Measurements from ENCODE around the gene TAF3. TPM values are rescaled to one million over a fixed set of nuclear protein-coding genes. Genes with fewer than 3 reads are reported as not detected.

TAF3 gene
- total RNA-seq, 1 donor from 2014 or later: 8.5 TPM

DNA sequence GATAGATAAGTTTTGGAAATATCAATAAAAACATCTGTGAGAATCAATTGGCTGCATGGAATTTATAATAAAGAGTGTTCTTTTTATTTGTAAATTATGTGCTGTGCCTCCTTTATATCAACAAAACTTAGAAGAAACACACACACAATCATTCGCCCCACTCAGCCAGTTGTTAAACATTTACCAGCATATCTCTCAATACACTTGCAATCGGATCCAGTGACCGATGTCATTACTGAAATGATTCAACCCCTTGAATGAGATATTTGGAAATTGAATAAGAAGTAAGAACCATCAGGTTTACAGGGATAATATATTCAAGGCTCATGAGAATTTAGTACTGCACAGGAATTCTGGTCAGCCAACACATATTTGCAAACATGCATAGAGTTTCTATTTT, 35.6 kb downstream of the TAF3 start:
- intact Hi-C loops (cut with DNase I): no loop called here
- no peaks in the 10 kb centered on the region for H3K9me3 ChIP-seq
- H3K27ac ChIP-seq: no peak overlapping the region
- no peak overlapping the region for H3K4me3 ChIP-seq
- TF ChIP-seq, protein P1, sequence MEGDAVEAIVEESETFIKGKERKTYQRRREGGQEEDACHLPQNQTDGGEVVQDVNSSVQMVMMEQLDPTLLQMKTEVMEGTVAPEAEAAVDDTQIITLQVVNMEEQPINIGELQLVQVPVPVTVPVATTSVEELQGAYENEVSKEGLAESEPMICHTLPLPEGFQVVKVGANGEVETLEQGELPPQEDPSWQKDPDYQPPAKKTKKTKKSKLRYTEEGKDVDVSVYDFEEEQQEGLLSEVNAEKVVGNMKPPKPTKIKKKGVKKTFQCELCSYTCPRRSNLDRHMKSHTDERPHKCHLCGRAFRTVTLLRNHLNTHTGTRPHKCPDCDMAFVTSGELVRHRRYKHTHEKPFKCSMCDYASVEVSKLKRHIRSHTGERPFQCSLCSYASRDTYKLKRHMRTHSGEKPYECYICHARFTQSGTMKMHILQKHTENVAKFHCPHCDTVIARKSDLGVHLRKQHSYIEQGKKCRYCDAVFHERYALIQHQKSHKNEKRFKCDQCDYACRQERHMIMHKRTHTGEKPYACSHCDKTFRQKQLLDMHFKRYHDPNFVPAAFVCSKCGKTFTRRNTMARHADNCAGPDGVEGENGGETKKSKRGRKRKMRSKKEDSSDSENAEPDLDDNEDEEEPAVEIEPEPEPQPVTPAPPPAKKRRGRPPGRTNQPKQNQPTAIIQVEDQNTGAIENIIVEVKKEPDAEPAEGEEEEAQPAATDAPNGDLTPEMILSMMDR (IDR thresholded peaks at IDR 0.05): no peak
- no peaks in the 10 kb centered on the region for H3K36me3 ChIP-seq
- H3K27me3 ChIP-seq: no peaks in the 10 kb centered on the region
- H3K4me1 ChIP-seq: no peaks in the 10 kb centered on the region
- DNase-seq (ENCODE audit: low spot score in 2 of 2): no peak

DNA sequence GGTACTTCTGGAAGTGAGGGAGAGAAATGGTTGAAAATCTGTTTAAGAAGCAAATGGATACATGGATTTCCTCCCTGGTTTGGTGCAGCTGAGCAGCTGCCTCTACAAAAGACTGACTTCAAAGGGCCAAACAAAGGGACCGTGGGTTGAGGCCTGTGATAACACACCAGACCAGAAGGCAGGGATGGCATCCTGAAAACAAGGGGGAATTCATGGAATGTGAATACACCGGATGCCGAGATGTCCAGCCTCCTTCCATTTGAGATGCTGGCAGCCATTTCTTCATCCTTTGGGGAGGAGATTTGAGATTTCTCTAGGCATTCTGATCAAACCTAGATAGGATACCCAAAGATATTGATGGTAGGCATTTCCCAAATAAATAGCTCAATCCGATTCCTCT, 36.9 kb downstream of the TAF3 start:
- no peak for DNase-seq (ENCODE audit: low spot score in 2 of 2)
- no peaks in the 10 kb centered on the region for H3K27me3 ChIP-seq
- TF ChIP-seq, protein P1 (IDR thresholded peaks at IDR 0.05): no peak
- H3K9me3 ChIP-seq: no peaks in the 10 kb centered on the region
- H3K4me1 ChIP-seq: no peaks in the 10 kb centered on the region
- no peak overlapping the region for H3K4me3 ChIP-seq
- intact Hi-C loops (cut with DNase I): no loop called here
- H3K36me3 ChIP-seq: no peaks in the 10 kb centered on the region
- no peak overlapping the region for H3K27ac ChIP-seq

DNA sequence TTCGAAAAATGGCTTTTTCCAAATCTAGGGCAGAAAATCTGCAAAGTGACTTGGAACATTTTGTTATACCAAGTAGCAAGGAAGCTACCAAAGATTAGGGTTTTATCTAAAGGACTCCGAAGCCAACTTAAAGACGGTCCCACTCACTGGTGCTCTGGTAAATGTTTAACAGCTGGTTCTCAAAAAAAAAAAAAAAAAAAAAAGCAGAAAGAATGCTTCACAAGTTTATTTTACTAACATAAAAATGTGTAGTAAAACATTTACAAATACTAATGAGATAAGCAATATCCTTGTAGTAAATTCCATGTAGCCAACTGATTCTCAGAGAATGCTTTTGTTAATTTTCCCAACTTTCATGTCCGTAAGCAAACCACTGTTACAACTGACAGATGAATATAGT, 38.4 kb downstream of the TAF3 start:
- no peak for DNase-seq (ENCODE audit: low spot score in 2 of 2)
- H3K9me3 ChIP-seq: peaks cover 10 to 11% of the 10 kb centered on the region in 2 donors
- no peaks in the 10 kb centered on the region for H3K27me3 ChIP-seq
- H3K36me3 ChIP-seq: no peaks in the 10 kb centered on the region
- no peak overlapping the region for H3K4me3 ChIP-seq
- no peak overlapping the region for H3K27ac ChIP-seq
- H3K4me1 ChIP-seq: no peaks in the 10 kb centered on the region
- intact Hi-C loops (cut with DNase I): no loop called here
- TF ChIP-seq, protein P1 (IDR thresholded peaks at IDR 0.05): no peak

DNA sequence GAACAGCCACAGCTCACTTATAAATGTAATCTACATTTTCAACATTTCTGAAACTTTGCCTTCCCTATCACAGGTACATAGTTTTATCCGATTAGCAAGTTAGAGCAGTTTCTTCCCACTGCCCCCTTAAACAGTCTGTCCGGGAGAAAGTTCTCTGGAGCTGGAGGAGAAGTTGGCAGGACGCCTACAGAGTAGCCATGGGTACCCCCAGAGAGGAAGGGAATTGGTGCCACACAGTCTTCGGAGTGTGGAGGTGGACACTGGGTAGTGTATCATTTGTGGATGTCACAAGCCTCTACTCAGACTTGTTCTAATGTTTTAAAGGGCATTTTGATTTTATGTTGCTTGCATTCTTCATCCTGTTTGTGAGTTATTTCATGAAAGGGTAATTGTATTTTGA, 39.0 kb downstream of the TAF3 start:
- no peak overlapping the region for H3K27ac ChIP-seq
- intact Hi-C loops (cut with DNase I): no loop called here
- no peak for DNase-seq (ENCODE audit: low spot score in 2 of 2)
- H3K4me1 ChIP-seq: no peaks in the 10 kb centered on the region
- TF ChIP-seq, protein P1 (IDR thresholded peaks at IDR 0.05): no peak
- no peak overlapping the region for H3K4me3 ChIP-seq
- H3K36me3 ChIP-seq: no peaks in the 10 kb centered on the region
- peaks cover 14 to 16% of the 10 kb centered on the region in 2 donors for H3K9me3 ChIP-seq
- no peaks in the 10 kb centered on the region for H3K27me3 ChIP-seq

DNA sequence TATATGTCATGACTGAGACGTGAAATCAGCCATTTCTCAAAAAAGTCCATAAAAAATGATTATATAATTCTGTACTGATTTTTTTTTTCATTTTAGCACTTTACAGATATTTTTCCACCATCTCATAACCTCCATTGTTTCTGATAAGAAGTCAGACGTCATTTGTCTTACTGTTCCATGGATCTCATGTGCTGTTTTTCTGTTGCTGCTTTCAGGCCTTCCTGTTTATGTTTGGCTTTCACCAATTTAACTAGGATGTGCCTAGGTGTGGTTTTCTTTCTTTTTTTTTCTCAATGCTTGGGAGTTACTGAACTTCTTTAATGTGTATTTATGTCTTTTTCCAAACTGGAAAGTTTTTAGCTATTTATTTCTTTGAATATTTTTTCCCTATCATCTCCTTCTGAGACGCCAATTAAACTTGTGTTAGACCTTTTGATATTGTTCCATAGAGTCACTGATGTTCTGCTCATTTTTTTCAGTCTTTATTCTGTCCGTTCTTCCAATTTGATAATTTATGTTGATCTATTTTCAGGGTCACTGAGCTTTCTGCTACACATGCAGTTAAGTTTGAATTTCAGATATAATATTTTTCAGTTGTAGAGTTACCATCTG, 43.3 kb downstream of the TAF3 start:
- TF ChIP-seq, protein P1 (IDR thresholded peaks at IDR 0.05): no peak
- intact Hi-C loops (cut with DNase I): no loop called here
- Histone ChIP-seq H3K9me3 (peaks cover 14 to 20% of the 10 kb centered on the region in 2 donors), H3K27me3 (no peaks in the 10 kb centered on the region), H3K36me3 (no peaks in the 10 kb centered on the region), H3K4me1 (no peaks in the 10 kb centered on the region), H3K27ac (no peak overlapping the region), H3K4me3 (no peak overlapping the region)
- no peak for DNase-seq (ENCODE audit: low spot score in 2 of 2)

DNA sequence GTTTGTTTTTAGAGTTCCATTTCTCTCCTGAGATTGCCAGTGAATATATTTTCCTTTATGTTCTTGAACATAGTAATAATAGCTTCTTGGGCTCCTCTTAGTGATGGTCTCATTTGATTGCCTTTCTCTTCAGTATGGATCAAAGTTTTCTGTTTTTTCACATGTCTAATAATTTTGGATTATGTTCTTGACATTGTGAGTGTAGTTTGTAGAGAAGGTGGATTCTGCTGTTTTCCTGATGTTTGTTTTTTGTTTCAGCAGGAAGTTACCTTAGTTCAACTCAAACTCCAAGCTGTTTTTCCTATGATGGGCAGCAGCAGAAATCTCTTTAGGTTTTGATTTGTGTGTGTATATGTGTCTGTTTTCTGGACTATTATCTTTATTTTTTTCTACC, 43.8 kb downstream of the TAF3 start:
- H3K9me3 ChIP-seq: peaks cover 14 to 20% of the 10 kb centered on the region in 2 donors
- H3K27me3 ChIP-seq: no peaks in the 10 kb centered on the region
- H3K27ac ChIP-seq: no peak overlapping the region
- H3K4me1 ChIP-seq: no peaks in the 10 kb centered on the region
- intact Hi-C loops (cut with DNase I): no loop called here
- DNase-seq (ENCODE audit: low spot score in 2 of 2): no peak
- TF ChIP-seq, protein P1 (IDR thresholded peaks at IDR 0.05): no peak
- no peaks in the 10 kb centered on the region for H3K36me3 ChIP-seq
- no peak overlapping the region for H3K4me3 ChIP-seq

All from ascending aorta (tissue), 2 donors.